ENCODE data around the gene GALNT15.

GALNT15 gene

GRCh38 chr3:16260046-16260445 lies 85.6 kb downstream of the GALNT15 start:
- TF ChIP-seq CTCF (conservative IDR thresholded peaks at IDR 0.05; ENCODE audit: low read depth, low read length), result no peak
- no peak for DNase-seq (ENCODE audit: low read depth)
- H3K4me3 ChIP-seq (ENCODE audit: low read depth, low read length), result no peak overlapping the region

GRCh38 chr3:16262174-16262573 lies 87.7 kb downstream of the GALNT15 start:
- no peak for DNase-seq (ENCODE audit: low read depth)
- H3K4me3 ChIP-seq (ENCODE audit: low read depth, low read length), result no peak overlapping the region
- TF ChIP-seq CTCF (conservative IDR thresholded peaks at IDR 0.05; ENCODE audit: low read depth, low read length), result no peak

GRCh38 chr3:16264174-16264707 lies 89.8 kb downstream of the GALNT15 start:
- TF ChIP-seq CTCF (conservative IDR thresholded peaks at IDR 0.05; ENCODE audit: low read depth, low read length), result no peak
- no peak for DNase-seq (ENCODE audit: low read depth)
- peak overlapping the region; percentile 88 for H3K4me3 ChIP-seq (ENCODE audit: low read depth, low read length)

GRCh38 chr3:16264708-16265454 lies 90.4 kb downstream of the GALNT15 start, which contains the start of the genes DPH3 and OXNAD1:
Gene DPH3 (minus strand): TSS chr3:16264943. CDS start chr3:16264876, 67 bp downstream.
Gene OXNAD1 (plus strand): TSS chr3:16265212. CDS start chr3:16270953, 5,741 bp downstream.
- H3K4me3 ChIP-seq (ENCODE audit: low read depth, low read length), result peak within 1 kb of the TSS; percentile 93
- no peak for TF ChIP-seq CTCF (conservative IDR thresholded peaks at IDR 0.05; ENCODE audit: low read depth, low read length)
- DNase-seq (ENCODE audit: low read depth), result peak; percentile 100

GRCh38 chr3:16265455-16265786 lies 90.9 kb downstream of the GALNT15 start:
- DNase-seq (ENCODE audit: low read depth), result no peak
- TF ChIP-seq CTCF (conservative IDR thresholded peaks at IDR 0.05; ENCODE audit: low read depth, low read length), result no peak
- peak overlapping the region; percentile 93 for H3K4me3 ChIP-seq (ENCODE audit: low read depth, low read length)

GRCh38 chr3:16266714-16267113 lies 92.2 kb downstream of the GALNT15 start:
- H3K4me3 ChIP-seq (ENCODE audit: low read depth, low read length), result no peak overlapping the region
- TF ChIP-seq CTCF (conservative IDR thresholded peaks at IDR 0.05; ENCODE audit: low read depth, low read length), result no peak
- DNase-seq (ENCODE audit: low read depth), result no peak

- no peak for TF ChIP-seq CTCF (conservative IDR thresholded peaks at IDR 0.05; ENCODE audit: low read depth, low read length)
- no peak overlapping the region for H3K4me3 ChIP-seq (ENCODE audit: low read depth, low read length)
- no peak for DNase-seq (ENCODE audit: low read depth)
These were observed 96.4 kb downstream of the GALNT15 start for GRCh38 chr3:16270855-16271254.

Data from choroid plexus epithelial cell (primary cell).